HepG2 (cell line): ENCODE data around the gene C2orf81. TPM values are rescaled to one million over a fixed set of nuclear protein-coding genes. Genes with fewer than 3 reads are reported as not detected.

Experiments
- GABPB1 ChIP-seq: IDR thresholded peaks from 2 replicates; pipeline ENCODE4 v1.6.1; 2016; ENCODE audit warnings: mild to moderate bottlenecking, missing genetic modification reagents, moderate library complexity, missing compliant biosample characterization
- KIAA2018 ChIP-seq: sonication (generic); formaldehyde crosslinking; IDR thresholded peaks from 2 replicates; pipeline ENCODE4 v1.5.0; 2020; ENCODE audit warnings: mild to moderate bottlenecking, missing genetic modification reagents, borderline replicate concordance
- LCORL ChIP-seq, 2 experiments: fragments of 450-650 bp in 1 of 2; sonication (generic) in 1 of 2; formaldehyde crosslinking in 1 of 2; IDR thresholded peaks; 2 replicates each; pipeline versions ENCODE4 v1.5.0 to v1.6.1; 2017 to 2020; ENCODE audit warnings: antibody characterized with exemption in 1 of 2, missing genetic modification reagents in 1 of 2
- PHF21A ChIP-seq: sonication (generic); formaldehyde crosslinking; IDR thresholded peaks from 2 replicates; pipeline ENCODE4 v1.5.0; 2020; ENCODE audit warnings: mild to moderate bottlenecking, missing genetic modification reagents
- PHF8 ChIP-seq: sonication (generic); formaldehyde crosslinking; IDR thresholded peaks from 2 replicates; pipeline ENCODE4 v1.5.0; 2020; ENCODE audit warnings: missing genetic modification reagents
- RBFOX2 ChIP-seq: fragments of 200-400 bp; formaldehyde crosslinking; IDR thresholded peaks from 2 replicates; pipeline ENCODE4 v1.6.1; 2017; ENCODE audit warnings: low read depth, mild to moderate bottlenecking, low read length
- ZMAT3 ChIP-seq: sonication (generic); formaldehyde crosslinking; conservative IDR thresholded peaks from 2 replicates; pipeline ENCODE4 v1.7.0; 2021; ENCODE audit warnings: missing genetic modification reagents
- ZNF660 ChIP-seq: sonication (generic); formaldehyde crosslinking; IDR thresholded peaks from 2 replicates; pipeline ENCODE4 v1.5.1; 2020; ENCODE audit warnings: mild to moderate bottlenecking, low read depth, missing genetic modification reagents, borderline replicate concordance
- polyA plus RNA-seq, 8 experiments: library from polyadenylated mRNA; depleted of rRNA in 3 of 8; stranded (reverse) in 7 of 8; unstranded in 1 of 8; fragments of >200 nt; fragmentation: Illumina TruSeq in 4 of 8; extraction: Trizol in 4 of 8; gene quantifications; 2 replicates each; pipeline versions ENCODE4 v1.2.1 to v1.2.3, GENCODE V29; 2011 to 2016; ENCODE audit warnings: low read depth in 4 of 8, missing spikeins in 1 of 8, mixed read lengths in 1 of 8; ENCODE audit not compliant: insufficient read depth in 1 of 8
- total RNA-seq, 5 experiments: library from RNA; depleted of rRNA; stranded (reverse); fragments of >200 nt; fragmentation: Illumina TruSeq; extraction: Trizol; gene quantifications; 2 replicates each; pipeline ENCODE4 v1.2.3, GENCODE V29; 2016; ENCODE audit warnings: low read depth in 1 of 5

C2orf81 gene
- total and polyA plus RNA-seq, 2 of the 13 experiments (the other 11 are each of a cell fraction or from before 2014, with no cell fraction given): 0.15 to 0.17 TPM

GRCh38 chr2:74425523-74425922, 4.1 kb upstream of the C2orf81 start (continued):
- no peak for TF ChIP-seq KIAA2018
- TF ChIP-seq PHF8 (CRISPR knock-in tag): no peak
- TF ChIP-seq ZNF660 (CRISPR knock-in tag): no peak
- no peak for TF ChIP-seq LCORL (IDR thresholded peaks at IDR 0.05)
- TF ChIP-seq LCORL (CRISPR knock-in tag; IDR thresholded peaks at IDR 0.05): no peak
- no peak for TF ChIP-seq PHF21A (CRISPR knock-in tag)
- TF ChIP-seq GABPB1 (CRISPR knock-in tag): no peak
- TF ChIP-seq ZMAT3: no peak
- 0 out of 2 replicates have a peak, but pooled peaks have one; percentile 4 for TF ChIP-seq RBFOX2
